ENCODE results near the gene ADAMTSL1.

The ADAMTSL1 gene

GRCh38 chr9:18676525-18676924 lies 202.6 kb downstream of the ADAMTSL1 start:
- H3K4me3 ChIP-seq (replicated peaks in 1 of 2; ENCODE audit: low read depth in 2 of 2, low read length in 2 of 2): no peak overlapping the region
- peak in 1 of 2 donors; percentile 20 for DNase-seq (ENCODE audit: low read depth in 2 of 2)
- no peak for TF ChIP-seq CTCF (IDR thresholded peaks at IDR 0.05; ENCODE audit: low read depth, low read length)

GRCh38 chr9:18678821-18679590 lies 205.1 kb downstream of the ADAMTSL1 start:
- no peak overlapping the region for H3K4me3 ChIP-seq (replicated peaks in 1 of 2; ENCODE audit: low read depth in 2 of 2, low read length in 2 of 2)
- DNase-seq (ENCODE audit: low read depth in 2 of 2): peak; percentile 54 to 67
- no peak for TF ChIP-seq CTCF (IDR thresholded peaks at IDR 0.05; ENCODE audit: low read depth, low read length)

GRCh38 chr9:18682907-18683306 lies 209.0 kb downstream of the ADAMTSL1 start:
- H3K4me3 ChIP-seq (replicated peaks in 1 of 2; ENCODE audit: low read depth in 2 of 2, low read length in 2 of 2): no peak overlapping the region
- no peak for DNase-seq (ENCODE audit: low read depth in 2 of 2)
- no peak for TF ChIP-seq CTCF (IDR thresholded peaks at IDR 0.05; ENCODE audit: low read depth, low read length)

GRCh38 chr9:18683312-18683711 lies 209.4 kb downstream of the ADAMTSL1 start:
- TF ChIP-seq CTCF (IDR thresholded peaks at IDR 0.05; ENCODE audit: low read depth, low read length): no peak
- no peak overlapping the region for H3K4me3 ChIP-seq (replicated peaks in 1 of 2; ENCODE audit: low read depth in 2 of 2, low read length in 2 of 2)
- no peak for DNase-seq (ENCODE audit: low read depth in 2 of 2)

- H3K4me3 ChIP-seq (replicated peaks in 1 of 2; ENCODE audit: low read depth in 2 of 2, low read length in 2 of 2): no peak overlapping the region
- no peak for DNase-seq (ENCODE audit: low read depth in 2 of 2)
- TF ChIP-seq CTCF (IDR thresholded peaks at IDR 0.05; ENCODE audit: low read depth, low read length): no peak
Observed at GRCh38 chr9:18683851-18684250, 209.9 kb downstream of the ADAMTSL1 start.

GRCh38 chr9:18684593-18685317 lies 210.8 kb downstream of the ADAMTSL1 start:
- no peak for DNase-seq (ENCODE audit: low read depth in 2 of 2)
- no peak overlapping the region for H3K4me3 ChIP-seq (replicated peaks in 1 of 2; ENCODE audit: low read depth in 2 of 2, low read length in 2 of 2)
- TF ChIP-seq CTCF (IDR thresholded peaks at IDR 0.05; ENCODE audit: low read depth, low read length): no peak
